DMS79 treated with DMSO at 0.1 percent for 48 hours (cell line): ENCODE results near the gene ALAS1.

Experiments
- DNase-seq: peaks from one replicate; lab custom pipeline; 2025; lab: John Stamatoyannopoulos, UW

Gene ALAS1

GRCh38 chr3:52198643-52199608, 966 bp downstream of the ALAS1 start:
- no peak for DNase-seq

- no peak for DNase-seq
Observed at GRCh38 chr3:52200981-52201679, 3.2 kb downstream of the ALAS1 start.

GRCh38 chr3:52202384-52203077, 4.6 kb downstream of the ALAS1 start:
- no peak for DNase-seq

- DNase-seq, result no peak
Observed at GRCh38 chr3:52203701-52204100, 5.7 kb downstream of the ALAS1 start.

- peak; percentile 60 for DNase-seq
Observed at GRCh38 chr3:52204337-52205073, 6.5 kb downstream of the ALAS1 start.

GRCh38 chr3:52205727-52206372, 7.9 kb downstream of the ALAS1 start:
- DNase-seq, result no peak

GRCh38 chr3:52208556-52208955, 10.6 kb downstream of the ALAS1 start:
- no peak for DNase-seq

- DNase-seq, result no peak
Observed at GRCh38 chr3:52210037-52210436, 12.1 kb downstream of the ALAS1 start.

- no peak for DNase-seq
Observed at GRCh38 chr3:52210550-52211046, 12.6 kb downstream of the ALAS1 start.

GRCh38 chr3:52211268-52211891, 13.4 kb downstream of the ALAS1 start:
- no peak for DNase-seq

- no peak for DNase-seq
Observed at GRCh38 chr3:52213005-52213404, 15.0 kb downstream of the ALAS1 start.

- no peak for DNase-seq
Observed at GRCh38 chr3:52213901-52214300, 15.9 kb downstream of the ALAS1 start.

GRCh38 chr3:52215351-52215750, 17.4 kb downstream of the ALAS1 start:
- DNase-seq, result no peak

- DNase-seq, result peak; percentile 28
Observed at GRCh38 chr3:52216585-52217408, 18.8 kb downstream of the ALAS1 start.

GRCh38 chr3:52217409-52217805, 19.4 kb downstream of the ALAS1 start:
- no peak for DNase-seq

- no peak for DNase-seq
Observed at GRCh38 chr3:52218026-52218425, 20.1 kb downstream of the ALAS1 start.

- DNase-seq, result no peak
Observed at GRCh38 chr3:52218454-52218853, 20.5 kb downstream of the ALAS1 start.

GRCh38 chr3:52218937-52219650, 21.1 kb downstream of the ALAS1 start:
- no peak for DNase-seq

- peak; percentile 39 for DNase-seq
Observed at GRCh38 chr3:52220380-52221026, 22.5 kb downstream of the ALAS1 start.
